Smooth muscle cell of the brain vasculature (primary cell): ENCODE data around the gene IMMT.
"Not testable (repeated sequence)": the region's sequence is repeated elsewhere in the genome, so short reads cannot be mapped to it uniquely, and the experiment has no call there.

Experiments
- DNase-seq: peaks from one replicate; pipeline ENCODE4 v3.0.0-alpha.2; 2012; ENCODE audit warnings: low read depth, low spot score

IMMT gene

DNA sequence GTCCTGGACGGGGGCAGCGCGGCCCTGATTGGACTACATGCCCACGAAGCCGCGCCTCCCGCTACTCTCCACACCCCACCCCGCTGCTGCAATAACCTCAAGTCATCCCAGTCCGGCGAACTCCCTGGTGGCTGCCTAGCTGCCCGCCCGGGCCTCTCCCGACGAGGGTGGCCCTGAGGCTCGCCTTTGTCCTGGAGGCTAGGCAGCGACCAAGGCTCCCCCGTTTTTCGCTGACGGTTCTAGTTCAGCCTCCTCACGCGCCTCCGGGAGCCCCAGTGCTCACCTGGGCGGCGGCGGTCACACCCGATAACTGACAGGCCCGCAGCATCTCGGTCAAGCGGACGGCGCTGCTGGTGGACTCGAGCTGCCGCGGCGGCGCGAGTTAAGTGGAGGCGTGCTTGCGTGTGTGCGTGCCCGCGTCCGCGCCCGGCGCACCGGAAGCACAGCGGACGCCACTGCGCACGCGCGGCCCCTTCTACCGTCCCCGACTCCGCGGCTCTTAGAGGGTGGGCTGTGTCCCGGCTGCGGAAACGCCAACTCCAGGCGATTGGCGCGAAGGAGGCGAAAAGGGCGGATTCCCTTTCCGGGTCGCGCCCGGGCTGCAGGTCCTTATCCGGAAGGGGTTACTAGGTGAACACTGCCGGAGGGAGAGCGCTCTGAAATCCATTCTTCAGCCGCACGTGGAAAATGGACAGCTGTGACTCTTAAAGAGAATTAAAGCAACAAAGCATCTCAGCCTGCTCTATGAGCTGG, at the start of gene IMMT:
Gene IMMT (minus strand): TSS at position 408 of the 753 bp plus-strand sequence. CDS start 80 bp downstream, at position 328.
- peak; percentile 89 for DNase-seq

- not testable (repeated sequence) for DNase-seq
Measured at GRCh38 chr2:86244781-86245180, 49.5 kb upstream of the IMMT start.

DNA sequence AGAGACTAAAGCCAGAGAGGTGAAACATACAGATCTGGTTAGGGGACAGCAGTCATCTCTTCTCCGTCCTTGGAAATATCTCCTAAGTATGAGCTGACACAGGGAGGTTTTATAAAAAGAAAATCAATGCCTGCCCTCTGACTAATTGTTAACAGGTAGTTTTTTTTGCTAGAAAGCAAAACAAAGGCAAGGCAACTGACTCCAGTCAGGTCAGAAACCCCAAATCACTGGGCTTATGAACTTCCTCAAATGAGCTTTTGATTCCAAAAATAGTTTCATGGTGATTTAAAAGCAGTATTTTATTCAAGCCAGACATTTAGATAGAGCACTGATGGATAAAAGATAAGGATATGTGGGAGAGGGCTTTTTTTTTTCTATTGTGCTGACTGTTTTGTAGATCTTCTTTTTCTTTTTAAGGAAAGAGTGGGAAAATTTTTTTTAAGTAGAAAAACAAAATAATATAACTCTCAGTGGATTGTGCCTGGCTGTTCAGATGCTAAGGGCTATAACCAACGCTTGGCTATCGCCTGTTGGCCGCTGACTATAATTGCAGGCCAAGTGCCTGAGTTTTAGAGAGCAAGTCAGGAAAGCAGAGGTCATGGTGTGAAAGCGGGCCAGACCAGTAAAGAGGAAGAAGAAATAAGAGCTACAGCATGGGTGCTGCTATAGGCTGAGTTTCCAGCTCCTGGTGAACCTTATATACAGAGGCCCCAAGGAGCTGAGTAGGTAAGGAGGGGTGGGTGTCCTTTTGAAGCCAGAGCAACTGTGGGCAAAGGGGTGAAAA, 48.9 kb upstream of the IMMT start:
- no peak for DNase-seq

GRCh38 chr2:86243272-86243671, 48.0 kb upstream of the IMMT start:
- DNase-seq = no peak

DNA sequence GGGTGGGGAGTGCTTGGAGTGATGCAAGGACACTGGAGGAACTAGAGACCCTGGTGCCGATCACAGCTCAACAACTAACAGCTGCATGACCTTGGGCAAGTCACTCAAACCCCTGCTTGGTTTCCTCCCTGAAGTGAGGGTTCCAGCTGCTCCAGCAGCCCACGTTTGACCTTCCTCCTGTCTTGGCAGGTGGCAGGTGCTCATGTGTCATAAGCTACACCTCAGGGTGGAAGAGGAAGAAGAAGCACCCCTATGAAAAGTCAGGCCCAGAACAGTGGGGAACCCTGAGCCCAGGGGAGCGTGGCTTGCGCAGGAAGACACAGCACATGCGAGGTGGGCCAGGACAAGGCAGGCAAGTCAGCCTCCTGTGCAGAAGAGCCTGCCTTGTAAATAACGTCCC, 46.3 kb upstream of the IMMT start:
- no peak for DNase-seq

DNA sequence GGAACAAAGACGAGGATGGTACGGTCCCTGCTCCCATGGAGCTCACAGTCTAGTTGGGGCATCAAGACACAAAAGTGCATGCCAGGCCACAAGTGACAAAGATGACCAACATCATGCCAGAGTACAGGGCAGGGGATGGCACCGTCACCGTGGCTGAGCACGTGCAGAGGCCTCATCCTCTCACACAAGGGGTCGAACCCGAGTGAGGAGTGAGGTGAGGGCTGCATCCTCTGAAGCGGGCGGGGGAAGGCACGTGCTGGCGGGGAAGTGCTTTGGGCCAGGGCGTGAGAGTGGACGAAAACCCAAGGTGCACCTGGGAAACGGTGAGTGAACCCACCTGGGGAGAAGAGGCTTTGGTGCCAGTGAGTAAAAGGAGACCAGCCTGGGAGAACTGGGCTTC, 45.0 kb upstream of the IMMT start:
- DNase-seq = no peak

- DNase-seq = no peak
Measured at GRCh38 chr2:86239745-86240144, 44.5 kb upstream of the IMMT start.

DNA sequence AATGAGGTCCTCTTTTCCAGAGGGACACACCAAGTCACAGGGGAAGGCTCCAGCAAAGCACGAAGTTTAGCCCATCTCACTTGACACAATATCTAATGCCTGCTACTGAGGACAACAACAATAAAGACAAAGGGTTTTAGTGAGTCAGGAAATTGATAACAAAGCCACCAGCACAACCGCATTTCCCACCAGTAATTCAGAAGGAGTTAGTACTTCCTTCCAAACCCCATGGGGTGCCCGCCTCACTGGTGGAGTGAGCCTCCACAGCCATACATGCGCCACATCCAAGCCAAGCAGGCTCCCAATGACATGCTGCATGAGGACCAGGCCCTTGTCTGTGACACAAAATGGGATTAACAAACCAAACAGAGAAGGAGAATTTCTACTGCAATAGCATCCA, 44.1 kb upstream of the IMMT start:
- no peak for DNase-seq

DNA sequence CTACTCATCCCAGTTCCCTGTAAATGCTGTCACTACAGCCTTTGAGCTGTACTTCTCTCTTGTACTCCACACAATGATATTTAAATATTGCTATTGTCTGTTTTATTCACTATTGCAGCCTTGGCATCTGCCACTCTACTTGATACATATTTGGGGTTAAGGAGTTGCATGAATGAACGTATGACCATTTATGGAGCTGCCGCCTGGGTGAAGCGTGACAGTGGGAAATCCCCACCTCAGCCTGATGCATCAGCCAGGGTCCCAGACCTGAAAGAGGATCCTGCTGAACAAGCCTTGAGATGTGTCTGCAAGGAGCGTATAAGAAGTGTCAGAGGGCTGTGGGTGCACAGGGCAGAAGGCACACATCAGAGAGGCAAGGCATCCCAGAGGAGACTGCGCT, 43.1 kb upstream of the IMMT start:
- no peak for DNase-seq

DNA sequence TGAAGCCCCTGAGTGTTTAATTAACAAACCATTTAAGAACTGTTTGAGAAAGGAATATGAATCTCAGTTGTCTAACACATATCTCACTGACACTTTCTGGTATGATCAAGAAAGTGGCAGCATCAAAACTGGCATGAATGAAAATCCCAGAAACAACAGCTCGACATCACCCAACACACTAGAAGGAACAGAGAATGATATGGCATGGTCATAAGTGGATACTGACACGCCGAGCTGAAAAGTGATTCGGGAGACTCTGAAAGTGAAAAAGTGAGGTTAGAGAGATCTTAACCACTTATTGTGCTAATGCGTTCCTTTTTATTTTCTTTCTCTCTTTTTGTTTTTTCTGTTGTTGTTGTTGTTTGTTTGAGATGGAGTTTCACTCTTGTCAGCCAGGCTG, 41.9 kb upstream of the IMMT start:
- DNase-seq = no peak

GRCh38 chr2:86235196-86235980, 40.1 kb upstream of the IMMT start:
- no peak for DNase-seq

DNA sequence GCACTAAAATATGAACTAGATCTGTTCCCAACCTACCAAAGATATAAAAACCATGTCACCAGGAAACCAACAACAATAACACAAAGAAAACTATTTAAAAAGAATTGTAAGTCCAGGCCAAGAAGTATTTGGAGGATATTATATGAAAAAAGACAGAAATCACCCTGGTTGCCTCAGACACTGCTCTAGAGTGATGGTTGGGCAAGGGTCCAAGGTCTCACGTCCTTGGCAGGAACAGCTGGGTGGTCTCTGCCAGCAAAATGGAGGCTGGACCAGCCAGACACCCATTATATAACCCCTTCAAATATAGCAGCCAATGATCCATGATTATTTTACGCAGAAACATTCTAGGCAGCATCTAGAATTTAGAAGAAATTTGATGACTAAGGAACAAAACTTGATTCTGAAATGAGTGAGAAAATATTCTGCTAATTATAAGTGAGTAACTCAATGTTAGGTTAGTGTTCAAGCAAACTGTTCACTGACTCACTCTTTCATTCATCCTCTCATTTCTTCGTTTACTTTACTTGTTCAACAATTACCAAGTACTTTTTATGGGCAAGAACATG, 39.4 kb upstream of the IMMT start:
- DNase-seq = no peak

DNA sequence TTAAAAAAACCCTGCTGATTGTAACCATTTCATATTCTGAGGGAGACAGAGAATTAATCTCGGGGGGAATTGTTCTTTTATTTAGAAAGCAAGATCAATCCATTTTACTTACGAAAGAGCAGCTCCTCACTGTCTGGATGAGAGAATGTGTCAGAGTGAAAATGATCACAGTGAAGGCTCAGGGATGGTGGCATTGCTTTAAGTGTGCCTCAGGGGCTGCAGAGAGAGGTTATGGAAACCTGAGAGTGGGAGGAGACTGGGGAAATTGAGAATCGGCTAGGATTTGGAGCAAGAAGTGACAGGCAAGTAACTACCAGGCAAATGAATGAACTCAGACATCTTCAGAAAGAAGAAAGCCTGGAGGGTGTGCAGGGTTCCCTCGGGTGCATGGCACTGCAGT, 38.2 kb upstream of the IMMT start:
- no peak for DNase-seq

DNA sequence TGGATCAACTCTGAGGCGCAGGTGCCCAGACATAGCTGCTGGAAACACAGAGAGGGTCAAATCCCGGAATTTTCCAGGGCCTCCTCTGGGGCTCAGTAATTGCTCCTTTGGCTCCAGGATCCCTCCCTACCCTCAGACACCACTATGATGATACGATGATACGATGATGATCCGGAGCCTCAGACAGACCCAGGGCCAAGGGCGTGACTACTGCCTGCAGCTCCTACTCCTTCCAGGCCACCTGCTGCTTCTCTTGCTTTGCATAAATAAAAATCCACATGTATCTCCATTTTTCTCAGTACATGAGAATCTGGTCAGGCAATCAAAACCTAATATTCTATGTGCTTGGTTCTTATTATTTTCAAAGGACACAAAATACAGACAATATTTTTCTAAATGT, 37.6 kb upstream of the IMMT start:
- no peak for DNase-seq

DNA sequence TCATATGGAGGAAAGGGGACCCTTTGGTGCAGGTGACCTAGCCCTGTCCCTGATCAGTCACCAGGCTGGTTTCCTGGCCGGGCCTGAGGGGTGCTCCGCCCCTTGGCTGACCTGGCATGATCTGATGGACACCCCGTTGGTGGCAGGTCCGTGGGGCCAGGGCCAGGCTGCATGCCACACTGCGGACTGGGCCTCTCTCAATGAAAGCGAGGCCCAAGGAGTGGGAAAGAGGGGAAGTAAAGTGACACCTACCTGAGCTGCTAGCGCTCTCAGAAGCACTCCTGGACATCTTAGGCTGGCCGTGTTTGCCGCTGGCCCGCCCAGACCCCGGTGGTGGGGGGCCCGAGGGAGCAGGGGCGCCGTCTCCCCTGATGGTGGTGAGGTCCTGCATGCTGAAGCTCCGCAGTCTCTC, 37.1 kb upstream of the IMMT start:
- DNase-seq = no peak

DNA sequence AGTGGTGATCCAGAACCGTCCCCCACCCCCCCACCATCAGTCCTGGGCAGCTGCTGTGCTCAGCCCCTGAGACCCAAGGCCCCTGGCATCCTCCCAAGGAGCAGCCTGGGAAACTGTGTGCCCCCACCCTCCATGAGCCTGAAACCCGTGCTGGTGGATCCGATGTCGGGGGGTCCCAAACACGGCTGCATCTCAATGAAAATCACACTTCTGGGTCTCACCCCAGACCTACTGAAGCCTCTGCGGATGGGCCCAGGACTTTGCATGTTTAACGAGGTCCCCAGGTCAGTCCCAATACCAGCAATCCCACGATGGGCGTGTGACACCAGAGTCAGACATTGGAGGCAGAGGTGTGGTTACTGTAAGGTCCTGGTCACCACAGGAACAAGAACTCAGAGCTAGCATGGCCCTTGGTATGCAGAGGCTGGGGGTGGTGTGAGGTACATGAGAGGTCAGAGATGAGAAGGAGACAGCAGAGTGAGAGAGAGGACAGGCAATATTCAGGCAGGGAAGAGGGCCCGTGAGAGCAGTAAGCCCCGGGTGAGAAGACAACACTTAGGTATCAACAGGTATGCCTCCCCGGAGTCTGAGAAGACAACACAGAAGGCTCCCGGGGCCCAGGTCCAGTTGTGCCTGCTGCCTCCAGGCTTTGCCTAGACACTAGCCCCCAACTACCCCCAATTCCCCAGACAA, 36.6 kb upstream of the IMMT start:
- DNase-seq = no peak

DNA sequence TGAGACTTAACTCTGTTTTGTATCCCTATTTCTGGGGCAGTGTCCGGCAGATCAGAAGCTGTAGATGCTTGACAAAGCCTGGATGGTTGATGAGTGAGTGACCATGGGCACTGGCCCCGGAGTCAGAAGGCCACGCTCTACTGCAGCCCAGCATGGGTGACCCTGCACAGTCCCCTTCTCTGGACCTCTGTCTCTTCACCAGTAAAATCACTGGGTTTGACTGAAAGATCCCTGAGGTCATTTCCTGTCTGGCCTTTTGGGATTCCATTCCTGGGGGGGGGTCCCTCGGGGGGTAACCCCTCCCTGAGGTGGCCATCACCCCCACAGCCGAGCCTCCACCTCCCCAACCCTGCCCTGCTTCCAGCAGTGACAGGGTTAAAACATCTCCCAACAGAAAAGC, 35.7 kb upstream of the IMMT start:
- DNase-seq = no peak

DNA sequence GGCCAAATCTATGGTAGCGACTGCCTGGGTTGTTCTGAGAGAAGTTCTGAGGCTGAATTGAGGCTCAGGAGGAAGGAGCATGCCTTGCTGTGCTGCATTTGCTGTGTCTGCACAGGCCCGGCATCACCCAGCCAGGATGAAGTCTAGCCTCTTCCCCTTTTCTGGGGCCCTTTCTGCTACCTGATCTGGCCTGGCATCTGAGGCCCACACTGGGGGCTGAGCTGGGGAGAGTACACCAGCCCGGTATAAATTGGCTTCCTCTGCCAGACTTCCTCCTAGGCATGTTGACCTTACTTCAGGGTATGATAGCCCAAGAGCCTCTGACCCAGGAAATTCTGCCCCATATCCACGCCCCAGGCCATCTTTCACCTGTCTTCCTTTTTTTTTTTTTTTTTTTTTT, 34.0 kb upstream of the IMMT start:
- DNase-seq = no peak

GRCh38 chr2:86228574-86228973, 33.3 kb upstream of the IMMT start:
- not testable (repeated sequence) for DNase-seq

GRCh38 chr2:86227685-86228084, 32.4 kb upstream of the IMMT start:
- no peak for DNase-seq
